PFSK-1 (cell line): ENCODE measurements around the gene LTF.

Source experiments
- POLR2AphosphoS5 ChIP-seq: IDR thresholded peaks from 2 replicates; pipeline ENCODE4 v1.6.1; 2012; ENCODE audit warnings: low read depth, mild to moderate bottlenecking, control low read depth, low read length, moderate library complexity
- TAF1 ChIP-seq: IDR thresholded peaks from 2 replicates; pipeline ENCODE4 v1.6.1; 2012; ENCODE audit warnings: low read length, control low read depth, borderline replicate concordance; ENCODE audit not compliant: insufficient read depth
- TF ChIP-seq, protein P1 (sequence below), 2 experiments: IDR thresholded peaks; 2 replicates each; pipeline versions ENCODE4 v1.6.1 to v1.8.0; 2011 to 2012; ENCODE audit warnings: low read depth in 2 of 2, low read length in 2 of 2, control low read depth in 1 of 2, inconsistent platforms in 1 of 2, mild to moderate bottlenecking in 1 of 2, moderate library complexity in 1 of 2; ENCODE audit not compliant: insufficient read depth in 1 of 2

GRCh38 chr3:46508850-46509591 lies 44.3 kb upstream of the LTF start:
- TF ChIP-seq POLR2AphosphoS5 (no peak), TAF1 (no peak)
- TF ChIP-seq, protein P1, sequence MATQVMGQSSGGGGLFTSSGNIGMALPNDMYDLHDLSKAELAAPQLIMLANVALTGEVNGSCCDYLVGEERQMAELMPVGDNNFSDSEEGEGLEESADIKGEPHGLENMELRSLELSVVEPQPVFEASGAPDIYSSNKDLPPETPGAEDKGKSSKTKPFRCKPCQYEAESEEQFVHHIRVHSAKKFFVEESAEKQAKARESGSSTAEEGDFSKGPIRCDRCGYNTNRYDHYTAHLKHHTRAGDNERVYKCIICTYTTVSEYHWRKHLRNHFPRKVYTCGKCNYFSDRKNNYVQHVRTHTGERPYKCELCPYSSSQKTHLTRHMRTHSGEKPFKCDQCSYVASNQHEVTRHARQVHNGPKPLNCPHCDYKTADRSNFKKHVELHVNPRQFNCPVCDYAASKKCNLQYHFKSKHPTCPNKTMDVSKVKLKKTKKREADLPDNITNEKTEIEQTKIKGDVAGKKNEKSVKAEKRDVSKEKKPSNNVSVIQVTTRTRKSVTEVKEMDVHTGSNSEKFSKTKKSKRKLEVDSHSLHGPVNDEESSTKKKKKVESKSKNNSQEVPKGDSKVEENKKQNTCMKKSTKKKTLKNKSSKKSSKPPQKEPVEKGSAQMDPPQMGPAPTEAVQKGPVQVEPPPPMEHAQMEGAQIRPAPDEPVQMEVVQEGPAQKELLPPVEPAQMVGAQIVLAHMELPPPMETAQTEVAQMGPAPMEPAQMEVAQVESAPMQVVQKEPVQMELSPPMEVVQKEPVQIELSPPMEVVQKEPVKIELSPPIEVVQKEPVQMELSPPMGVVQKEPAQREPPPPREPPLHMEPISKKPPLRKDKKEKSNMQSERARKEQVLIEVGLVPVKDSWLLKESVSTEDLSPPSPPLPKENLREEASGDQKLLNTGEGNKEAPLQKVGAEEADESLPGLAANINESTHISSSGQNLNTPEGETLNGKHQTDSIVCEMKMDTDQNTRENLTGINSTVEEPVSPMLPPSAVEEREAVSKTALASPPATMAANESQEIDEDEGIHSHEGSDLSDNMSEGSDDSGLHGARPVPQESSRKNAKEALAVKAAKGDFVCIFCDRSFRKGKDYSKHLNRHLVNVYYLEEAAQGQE (IDR thresholded peaks at IDR 0.05; ENCODE audit: insufficient read depth in 1 of 2, low read depth in 2 of 2, low read length in 2 of 2): no peak
